Adrenal gland (tissue), 5 donors: ENCODE data around the gene PHACTR2.
"Not testable (repeated sequence)": the region's sequence is repeated elsewhere in the genome, so short reads cannot be mapped to it uniquely, and the experiment has no call there.

Source experiments
- POLR2A ChIP-seq, 2 donors: fragments of 450-650 bp; IDR thresholded peaks; one replicate each; pipeline ENCODE4 v1.6.1; 2017; ENCODE audit warnings: antibody characterized with exemption in 2 of 2, mild to moderate bottlenecking in 2 of 2, moderate library complexity in 1 of 2
- TF ChIP-seq, protein P1 (sequence below), 6 experiments: fragments of 450-650 bp in 4 of 6; fragments of 200-600 bp in 2 of 6; sonication (generic) in 1 of 6; IDR thresholded peaks; 1 replicate in 5 of 6; 2 replicates in 1 of 6; pipeline versions ENCODE4 v1.5.1 to v1.8.0; 2016 to 2021; ENCODE audit warnings: antibody characterized with exemption in 6 of 6, mild to moderate bottlenecking in 2 of 6, moderate library complexity in 1 of 6
- donor health status: DM: no; HTN: no; CAD: no.

DNA sequence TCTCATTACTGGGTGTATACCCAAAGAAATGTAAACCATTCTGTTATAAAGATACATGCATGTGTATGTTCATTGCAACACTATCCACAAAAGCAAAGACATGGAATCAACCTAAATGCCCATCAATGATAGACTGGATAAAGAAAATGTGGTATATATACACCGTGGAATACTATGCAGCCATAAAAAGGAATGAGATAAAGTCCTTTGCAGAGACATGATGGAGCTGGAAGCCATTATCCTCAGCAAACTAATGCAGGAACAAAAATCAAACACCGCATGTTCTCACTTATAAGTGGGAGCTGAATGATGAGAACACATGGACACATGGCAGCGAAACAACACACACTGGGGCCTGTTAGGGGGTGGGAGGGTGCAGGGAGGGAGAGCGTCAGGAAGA, 26.4 kb upstream of the PHACTR2 start:
- TF ChIP-seq, protein P1, sequence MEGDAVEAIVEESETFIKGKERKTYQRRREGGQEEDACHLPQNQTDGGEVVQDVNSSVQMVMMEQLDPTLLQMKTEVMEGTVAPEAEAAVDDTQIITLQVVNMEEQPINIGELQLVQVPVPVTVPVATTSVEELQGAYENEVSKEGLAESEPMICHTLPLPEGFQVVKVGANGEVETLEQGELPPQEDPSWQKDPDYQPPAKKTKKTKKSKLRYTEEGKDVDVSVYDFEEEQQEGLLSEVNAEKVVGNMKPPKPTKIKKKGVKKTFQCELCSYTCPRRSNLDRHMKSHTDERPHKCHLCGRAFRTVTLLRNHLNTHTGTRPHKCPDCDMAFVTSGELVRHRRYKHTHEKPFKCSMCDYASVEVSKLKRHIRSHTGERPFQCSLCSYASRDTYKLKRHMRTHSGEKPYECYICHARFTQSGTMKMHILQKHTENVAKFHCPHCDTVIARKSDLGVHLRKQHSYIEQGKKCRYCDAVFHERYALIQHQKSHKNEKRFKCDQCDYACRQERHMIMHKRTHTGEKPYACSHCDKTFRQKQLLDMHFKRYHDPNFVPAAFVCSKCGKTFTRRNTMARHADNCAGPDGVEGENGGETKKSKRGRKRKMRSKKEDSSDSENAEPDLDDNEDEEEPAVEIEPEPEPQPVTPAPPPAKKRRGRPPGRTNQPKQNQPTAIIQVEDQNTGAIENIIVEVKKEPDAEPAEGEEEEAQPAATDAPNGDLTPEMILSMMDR (IDR thresholded peaks at IDR 0.05): not testable (repeated sequence)
- TF ChIP-seq POLR2A (IDR thresholded peaks at IDR 0.05): not testable (repeated sequence)
